NCI-H2171 (cell line): ENCODE data around the gene FNTB.

Experiments
- DNase-seq: peaks from one replicate; lab custom pipeline; 2025; lab: John Stamatoyannopoulos, UW

Gene FNTB

GRCh38 chr14:65052832-65053231, 66.1 kb downstream of the FNTB start:
- DNase-seq: no peak

- DNase-seq: no peak
Observed at GRCh38 chr14:65053466-65053865, 66.8 kb downstream of the FNTB start.

GRCh38 chr14:65054471-65055085, 67.9 kb downstream of the FNTB start:
- no peak for DNase-seq

- DNase-seq: no peak
Observed at GRCh38 chr14:65057695-65058094, 71.0 kb downstream of the FNTB start.

GRCh38 chr14:65062096-65063075, 75.7 kb downstream of the FNTB start:
- no peak for DNase-seq

- no peak for DNase-seq
Observed at GRCh38 chr14:65065719-65066118, 79.0 kb downstream of the FNTB start.

DNA sequence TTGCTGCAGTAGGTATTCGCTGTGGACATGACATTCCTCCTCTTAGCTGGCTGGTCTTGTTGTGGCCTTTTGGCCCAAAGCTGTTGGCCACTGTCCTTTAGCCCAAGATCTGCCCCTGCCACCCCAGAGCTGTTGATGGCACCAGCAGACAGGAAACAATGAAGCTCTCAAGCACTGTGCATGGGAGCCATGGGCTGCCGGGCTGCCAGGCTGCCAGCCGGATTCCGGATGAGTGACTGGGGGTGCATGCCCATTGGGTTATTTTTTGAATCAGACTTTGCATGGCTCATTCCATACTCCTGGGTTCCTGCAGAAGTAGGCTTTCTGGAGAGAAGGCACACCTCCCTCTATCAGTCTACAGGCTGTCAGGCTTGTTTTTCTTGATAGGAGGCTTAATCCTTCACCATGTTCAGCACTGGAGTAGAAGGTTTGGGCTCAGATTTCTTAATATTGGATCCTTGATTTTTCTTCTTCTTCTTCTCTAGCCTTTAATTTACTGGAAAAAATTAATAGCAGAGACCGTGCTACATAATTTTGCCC, 83.2 kb downstream of the FNTB start:
- DNase-seq: no peak

- DNase-seq: peak; percentile 97
Observed at GRCh38 chr14:65070471-65070976, 83.8 kb downstream of the FNTB start.

- no peak for DNase-seq
Observed at GRCh38 chr14:65071544-65071943, 84.8 kb downstream of the FNTB start.

- DNase-seq: no peak
Observed at GRCh38 chr14:65072256-65072655, 85.6 kb downstream of the FNTB start.

GRCh38 chr14:65072937-65073336, 86.2 kb downstream of the FNTB start:
- DNase-seq: no peak

- DNase-seq: no peak
Observed at GRCh38 chr14:65073605-65074201, 87.0 kb downstream of the FNTB start.

- DNase-seq: no peak
Observed at GRCh38 chr14:65074449-65075150, 87.9 kb downstream of the FNTB start.

DNA sequence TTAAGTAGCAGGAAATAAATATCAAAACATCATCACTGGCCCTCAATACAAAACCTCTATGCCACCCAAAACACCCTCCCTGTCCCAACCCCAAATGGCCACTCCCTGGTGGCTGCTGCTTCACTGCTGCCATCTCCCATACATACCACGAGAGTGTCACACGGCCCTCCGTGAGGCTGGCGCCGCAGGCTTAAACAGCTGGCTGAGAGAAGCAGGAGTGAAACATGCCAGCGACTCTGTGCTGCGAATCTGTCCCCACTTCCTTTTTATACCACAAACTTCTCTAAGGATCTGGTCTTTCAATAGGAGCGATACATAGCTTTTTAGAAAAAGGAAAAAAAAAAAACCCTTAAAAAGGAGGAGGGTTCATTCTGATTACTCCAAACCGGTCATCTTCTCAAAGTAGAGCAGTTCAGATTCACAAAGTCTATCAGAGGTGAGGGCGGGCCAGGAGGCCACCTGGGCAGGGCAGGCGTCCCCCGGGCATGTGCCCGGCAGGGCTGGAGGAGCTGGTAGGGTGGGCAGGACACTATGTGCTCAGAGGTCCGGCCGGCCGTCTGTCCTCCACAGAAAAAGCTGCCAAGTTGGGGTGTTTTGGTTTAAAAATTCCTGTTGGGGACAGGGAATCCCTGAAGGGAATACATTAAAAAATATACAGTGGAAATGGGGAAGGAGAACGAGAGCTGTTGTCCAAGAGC, 89.1 kb downstream of the FNTB start:
- DNase-seq: no peak

- no peak for DNase-seq
Observed at GRCh38 chr14:65077318-65077717, 90.6 kb downstream of the FNTB start.

GRCh38 chr14:65079201-65079600, 92.5 kb downstream of the FNTB start:
- no peak for DNase-seq

DNA sequence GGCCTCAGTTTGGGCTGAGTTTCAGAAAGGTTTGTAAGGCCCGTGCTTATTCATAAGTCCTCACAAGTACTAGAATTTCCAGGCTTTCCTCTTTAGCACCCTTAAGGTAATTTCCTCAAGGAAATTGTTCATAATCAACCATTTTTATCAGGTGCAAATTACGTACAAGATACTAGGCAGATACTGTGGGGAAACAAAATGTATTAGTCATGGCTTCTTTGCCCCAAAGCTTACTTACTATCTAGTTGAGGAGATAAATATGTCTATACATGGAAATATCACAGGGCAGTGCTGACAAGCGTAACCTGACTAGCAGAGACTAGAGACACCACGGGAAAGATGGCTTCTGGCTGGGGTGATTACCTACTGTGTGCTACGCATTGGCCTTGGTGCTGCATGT, 93.1 kb downstream of the FNTB start:
- DNase-seq: no peak

- no peak for DNase-seq
Observed at GRCh38 chr14:65080960-65081747, 94.5 kb downstream of the FNTB start.

DNA sequence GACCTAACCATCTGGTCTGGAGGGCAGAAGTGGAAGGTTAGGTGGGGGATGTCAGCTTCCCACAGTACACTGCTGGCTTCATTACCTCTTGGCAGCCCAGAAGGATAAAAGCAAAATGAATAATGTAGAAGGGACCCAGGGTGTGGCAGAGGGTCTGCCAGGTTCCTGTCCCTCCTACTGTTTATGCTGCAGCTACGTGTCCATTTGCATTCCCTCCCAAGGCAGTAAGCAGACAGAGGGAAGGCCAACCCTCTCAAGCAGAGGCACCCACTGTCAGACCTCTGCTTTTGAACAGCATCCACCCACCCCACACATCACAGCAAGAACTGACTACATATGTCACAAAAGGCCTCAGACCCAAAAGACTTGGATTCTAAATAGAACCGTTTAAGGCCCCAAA, 96.2 kb downstream of the FNTB start:
- no peak for DNase-seq
